SK-N-SH treated with all-trans-retinoic acid at 6 μM for 48 hours (cell line): Measurements from ENCODE around the gene CCDC54.

Experiments used
- ATAC-seq: fragments of 200-7000 bp; cut with Tn5 transposase; 3 replicates; pipeline ENCODE4 v1.9.1; 2020; ENCODE audit warnings: mild to moderate bottlenecking, moderate library complexity
- ARNTL ChIP-seq: fragments of 450-650 bp; formaldehyde crosslinking; IDR thresholded peaks from 2 replicates; pipeline ENCODE4 v1.5.0; 2020; ENCODE audit warnings: low read depth, mild to moderate bottlenecking, moderate library complexity, borderline replicate concordance
- BACH2 ChIP-seq: fragments of 250-450 bp; sonication (Bioruptor Pico); IDR thresholded peaks from 2 replicates; pipeline ENCODE4 v1.9.0; 2021; ENCODE audit warnings: mild to moderate bottlenecking, borderline replicate concordance
- CREB5 ChIP-seq: fragments of 250-450 bp; sonication (Bioruptor Pico); IDR thresholded peaks from 2 replicates; pipeline ENCODE4 v1.5.1; 2020; ENCODE audit warnings: low read depth, mild to moderate bottlenecking, moderate library complexity
- CSDC2 ChIP-seq: fragments of 250-450 bp; sonication (Bioruptor Pico); IDR thresholded peaks from 2 replicates; pipeline ENCODE4 v1.5.0; 2020; ENCODE audit warnings: mild to moderate bottlenecking, moderate library complexity
- CSRNP3 ChIP-seq: fragments of 250-450 bp; sonication (Bioruptor Pico); IDR thresholded peaks from 2 replicates; pipeline ENCODE4 v1.5.1; 2021; ENCODE audit warnings: mild to moderate bottlenecking, moderate library complexity
- ESRRG ChIP-seq: fragments of 250-450 bp; sonication (Bioruptor Pico); IDR thresholded peaks from 2 replicates; pipeline ENCODE4 v1.6.1; 2021; ENCODE audit warnings: mild to moderate bottlenecking
- GLIS3 ChIP-seq: fragments of 250-450 bp; sonication (Bioruptor Pico); IDR thresholded peaks from 2 replicates; pipeline ENCODE4 v1.5.0; 2020; ENCODE audit warnings: mild to moderate bottlenecking, moderate library complexity
- ISL1 ChIP-seq: fragments of 250-450 bp; sonication (Bioruptor Pico); IDR thresholded peaks from 2 replicates; pipeline ENCODE4 v2.1.2; 2022; ENCODE audit warnings: mild to moderate bottlenecking, moderate library complexity
- OSR1 ChIP-seq: fragments of 250-450 bp; sonication (Bioruptor Pico); IDR thresholded peaks from 2 replicates; pipeline ENCODE4 v1.8.0; 2022; ENCODE audit warnings: moderate library complexity, mild to moderate bottlenecking, inconsistent platforms
- POU6F1 ChIP-seq: fragments of 250-450 bp; sonication (Bioruptor Pico); IDR thresholded peaks from 2 replicates; pipeline ENCODE4 v1.8.0; 2021; ENCODE audit warnings: low read depth, mild to moderate bottlenecking, moderate library complexity, borderline replicate concordance
- RARB ChIP-seq: fragments of 250-450 bp; sonication (Bioruptor Pico); IDR thresholded peaks from 2 replicates; pipeline ENCODE4 v1.8.0; 2021; ENCODE audit warnings: mild to moderate bottlenecking, moderate library complexity
- SNAI2 ChIP-seq: fragments of 250-450 bp; sonication (Bioruptor Pico); IDR thresholded peaks from 2 replicates; pipeline ENCODE4 v1.5.0; 2020; ENCODE audit warnings: mild to moderate bottlenecking, moderate library complexity
- TCF4 ChIP-seq: fragments of 250-450 bp; sonication (Bioruptor Pico); IDR thresholded peaks from 2 replicates; pipeline ENCODE4 v1.8.0; 2021; ENCODE audit warnings: mild to moderate bottlenecking, moderate library complexity, borderline replicate concordance
- TOX ChIP-seq: fragments of 250-450 bp; sonication (Bioruptor Pico); IDR thresholded peaks from 2 replicates; pipeline ENCODE4 v1.8.0; 2021; ENCODE audit warnings: mild to moderate bottlenecking, moderate library complexity, borderline replicate concordance
- TSHZ2 ChIP-seq: fragments of 250-450 bp; sonication (Bioruptor Pico); IDR thresholded peaks from 2 replicates; pipeline ENCODE4 v1.5.0; 2020; ENCODE audit warnings: mild to moderate bottlenecking, moderate library complexity
- ZC3H10 ChIP-seq: fragments of 250-450 bp; sonication (Bioruptor Pico); IDR thresholded peaks from 2 replicates; pipeline ENCODE4 v1.5.1; 2021; ENCODE audit warnings: mild to moderate bottlenecking, moderate library complexity
- ZFP3 ChIP-seq: fragments of 250-450 bp; sonication (Bioruptor Pico); IDR thresholded peaks from 2 replicates; pipeline ENCODE4 v1.5.0; 2020; ENCODE audit warnings: mild to moderate bottlenecking, moderate library complexity
- ZFP30 ChIP-seq: fragments of 450-650 bp; formaldehyde crosslinking; IDR thresholded peaks from 2 replicates; pipeline ENCODE4 v1.5.0; 2022; ENCODE audit warnings: mild to moderate bottlenecking, moderate library complexity
- ZNF565 ChIP-seq: fragments of 450-650 bp; formaldehyde crosslinking; conservative IDR thresholded peaks from 2 replicates; pipeline ENCODE4 v1.5.0; 2020; ENCODE audit warnings: low read depth, mild to moderate bottlenecking, moderate library complexity
- ZNF70 ChIP-seq: fragments of 450-650 bp; formaldehyde crosslinking; IDR thresholded peaks from 2 replicates; pipeline ENCODE4 v1.5.0; 2020; ENCODE audit warnings: mild to moderate bottlenecking, moderate library complexity
- ZNF8 ChIP-seq: fragments of 450-650 bp; formaldehyde crosslinking; IDR thresholded peaks from 2 replicates; pipeline ENCODE4 v1.5.0; 2020; ENCODE audit warnings: mild to moderate bottlenecking, moderate library complexity

CCDC54 gene

GRCh38 chr3:107345822-107346405 is 31.3 kb upstream of the CCDC54 start (continued):
- no peak for TF ChIP-seq ZFP3 (CRISPR knock-in tag)
- TF ChIP-seq ISL1 (CRISPR knock-in tag), result no peak

DNA sequence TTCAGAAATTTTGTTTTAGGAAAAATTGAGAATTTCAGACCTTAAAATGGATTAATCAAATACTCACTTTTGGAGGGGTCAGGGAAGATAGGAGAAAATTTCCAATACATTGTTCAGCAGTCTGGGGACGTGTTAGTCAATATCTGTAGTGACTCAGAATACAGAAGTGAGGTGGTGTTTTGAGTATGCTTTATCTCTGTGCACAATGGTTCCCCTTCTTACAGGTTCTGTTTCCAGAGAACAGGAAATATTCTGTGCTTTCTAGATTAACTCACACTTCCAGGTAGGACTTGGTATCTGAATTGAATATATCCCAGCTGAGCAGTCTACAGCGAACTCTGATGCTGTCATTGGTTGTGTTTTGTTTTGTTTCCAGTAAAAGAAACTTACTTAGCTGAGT is 30.7 kb upstream of the CCDC54 start:
- TF ChIP-seq ZFP3 (CRISPR knock-in tag) (no peak), ZNF565 (CRISPR knock-in tag) (no peak), ZFP30 (CRISPR knock-in tag) (no peak), GLIS3 (no peak), CSRNP3 (CRISPR knock-in tag) (no peak), RARB (CRISPR knock-in tag) (no peak), CREB5 (no peak), ARNTL (CRISPR knock-in tag) (no peak), BACH2 (no peak)

GRCh38 chr3:107347751-107348150 is 29.5 kb upstream of the CCDC54 start:
- no peak for ATAC-seq
- TF ChIP-seq RARB (CRISPR knock-in tag) (no peak), ARNTL (CRISPR knock-in tag) (no peak), ESRRG (CRISPR knock-in tag) (no peak), TSHZ2 (no peak), ISL1 (CRISPR knock-in tag) (no peak), ZFP3 (CRISPR knock-in tag) (no peak), ZC3H10 (CRISPR knock-in tag) (no peak)

More for the DNA sequence above, 30.7 kb upstream of the CCDC54 start:
- ATAC-seq, result no peak

DNA sequence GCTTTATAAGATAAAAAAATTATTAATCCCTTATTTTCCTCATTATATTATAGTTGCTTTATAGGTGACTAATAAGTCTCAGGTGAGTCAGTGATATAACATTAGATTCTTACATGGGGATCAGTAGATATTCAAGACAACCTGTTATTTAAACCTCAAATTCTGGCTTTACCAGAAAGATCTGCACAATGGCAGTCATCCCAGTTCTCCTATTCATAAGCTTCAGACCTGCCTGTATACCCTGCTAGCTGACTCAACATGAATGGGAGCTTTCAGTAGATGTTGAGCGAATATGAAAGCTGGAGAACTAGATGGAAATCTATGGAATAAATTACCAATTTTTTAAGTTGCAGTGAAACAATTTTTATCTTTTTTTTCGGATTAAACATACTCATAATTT is 20.5 kb upstream of the CCDC54 start:
- no peak for ATAC-seq
- TF ChIP-seq ZFP3 (CRISPR knock-in tag), result no peak

DNA sequence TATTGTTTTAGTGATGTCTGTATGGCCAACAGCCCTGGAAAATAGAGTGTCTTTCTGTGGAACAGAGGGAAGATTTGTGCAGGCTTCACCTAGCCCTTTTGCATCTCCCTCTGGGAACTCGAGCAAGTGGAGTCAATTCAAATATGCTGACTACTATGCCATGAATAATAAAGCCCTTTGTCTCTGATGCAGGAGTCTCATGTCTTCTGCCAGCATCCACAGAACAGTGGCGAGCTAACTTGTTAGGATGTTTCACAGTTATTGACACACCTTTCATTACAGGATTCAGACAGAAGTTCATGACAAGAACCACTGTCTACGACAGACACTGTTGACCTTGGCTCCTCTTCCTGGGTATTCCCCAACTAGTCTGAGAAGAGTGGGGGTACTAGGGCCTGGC is 15.6 kb upstream of the CCDC54 start:
- no peak for ATAC-seq
- TF ChIP-seq POU6F1 (CRISPR knock-in tag), result no peak
- TF ChIP-seq GLIS3, result no peak
- no peak for TF ChIP-seq ZNF8
- no peak for TF ChIP-seq ARNTL (CRISPR knock-in tag)
- TF ChIP-seq CREB5, result no peak
- no peak for TF ChIP-seq ZNF70 (CRISPR knock-in tag)
- no peak for TF ChIP-seq TSHZ2
- no peak for TF ChIP-seq CSRNP3 (CRISPR knock-in tag)
- no peak for TF ChIP-seq CSDC2
- TF ChIP-seq ZC3H10 (CRISPR knock-in tag), result no peak
- no peak for TF ChIP-seq RARB (CRISPR knock-in tag)
- no peak for TF ChIP-seq ZFP3 (CRISPR knock-in tag)
- no peak for TF ChIP-seq SNAI2 (CRISPR knock-in tag)
- TF ChIP-seq OSR1, result no peak
- no peak for TF ChIP-seq ISL1 (CRISPR knock-in tag)
- TF ChIP-seq TOX, result no peak
- TF ChIP-seq TCF4, result no peak
- no peak for TF ChIP-seq ZNF565 (CRISPR knock-in tag)
